ENCODE data around the gene IKZF3. TPM values are rescaled to one million over a fixed set of nuclear protein-coding genes. Genes with fewer than 3 reads are reported as not detected.

The IKZF3 gene
- not detected in 2 replicates for total RNA-seq

GRCh38 chr17:39863918-39864746 is at the start of gene IKZF3:
TSS of gene IKZF3 (minus strand) at chr17:39864312. CDS start at chr17:39864126, 186 bp downstream.

DNA sequence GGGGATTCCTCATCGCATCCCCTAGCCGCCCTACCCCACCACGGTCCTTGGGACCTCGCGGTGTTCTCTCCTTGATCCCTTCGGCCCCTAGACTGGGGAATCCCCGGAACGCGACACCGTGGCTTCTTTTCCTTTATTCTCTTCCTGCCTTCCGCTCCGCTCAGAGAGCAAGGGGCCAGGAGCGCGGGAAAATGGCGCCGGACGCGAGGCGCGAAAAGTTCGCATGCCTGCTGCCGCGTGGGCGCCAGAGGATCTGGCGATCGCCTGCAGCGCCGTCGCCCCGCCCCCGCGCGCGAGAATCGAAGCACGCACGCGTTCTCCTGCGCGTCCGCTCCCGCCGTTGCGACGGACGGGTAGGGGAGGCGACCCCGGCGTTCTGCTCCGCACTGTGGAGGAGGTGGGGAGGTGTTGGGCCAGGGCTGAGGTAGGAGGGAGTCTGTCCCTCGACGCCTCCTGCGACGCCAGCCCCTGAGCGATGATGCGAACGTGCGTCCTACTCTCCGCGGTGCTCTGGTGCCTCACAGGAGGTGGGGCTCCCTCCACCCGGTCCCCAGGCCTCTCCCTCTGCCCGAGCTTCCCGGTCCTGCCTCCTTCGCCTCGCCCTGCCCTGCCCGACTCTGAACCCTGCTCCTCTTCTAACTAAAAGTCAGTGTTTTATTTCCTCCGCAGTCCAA is 3.9 kb upstream of the IKZF3 start, which contains the start of gene ZPBP2:
Gene ZPBP2 (plus strand): TSS at position 323 of the 674 bp plus-strand sequence. CDS start 153 bp downstream, at position 476.

GRCh38 chr17:39737760-39738567 is 126.1 kb downstream of the IKZF3 start, which contains the start of gene GRB7:
TSS of gene GRB7 (plus strand) at chr17:39737938. CDS start at chr17:39742302, 4,364 bp downstream.

GRCh38 chr17:39730095-39730921 is 133.8 kb downstream of the IKZF3 start, which contains the start of gene MIEN1:
TSS of gene MIEN1 (minus strand) at chr17:39730532. CDS start at chr17:39730495, 37 bp downstream.

Small RNAs within 50 kb of the gene (small RNA-seq; reads per million reads assigned to genes)
- gene AC090844.1 (not detected), gene MIR4728 (not detected)

Other genes with a start within 250 kb of the IKZF3 start
- gene PPP1R1B, start 237.4 kb downstream of the IKZF3 start, total RNA-seq = not detected in 2 replicates
- gene STARD3, start 227.2 kb downstream of the IKZF3 start, total RNA-seq = 31.7 and 45.7 TPM in 2 replicates
- gene TCAP, start 199.0 kb downstream of the IKZF3 start, total RNA-seq = 0.65 and 0.67 TPM in 2 replicates
- gene PNMT, start 195.9 kb downstream of the IKZF3 start, total RNA-seq = not detected in 2 replicates
- 3.6 and 4.9 TPM in 2 replicates for gene PGAP3, start 176.3 kb downstream of the IKZF3 start, total RNA-seq
- gene ERBB2, start 164.2 kb downstream of the IKZF3 start, total RNA-seq = 2.8 and 5.6 TPM in 2 replicates
- 19.9 and 20.3 TPM in 2 replicates for gene MIEN1, start 133.8 kb downstream of the IKZF3 start, total RNA-seq
- not detected in 2 replicates for gene GRB7, start 126.4 kb downstream of the IKZF3 start, total RNA-seq
- not detected in 2 replicates for gene ZPBP2, start 3.9 kb upstream of the IKZF3 start, total RNA-seq
- gene GSDMB, start 54.3 kb upstream of the IKZF3 start, total RNA-seq = 3.9 and 4.9 TPM in 2 replicates
- 20.9 and 34.9 TPM in 2 replicates for gene ORMDL3, start 63.3 kb upstream of the IKZF3 start, total RNA-seq
- gene LRRC3C, start 63.4 kb upstream of the IKZF3 start, total RNA-seq = not detected in 2 replicates
- not detected in 2 replicates for gene GSDMA, start 98.7 kb upstream of the IKZF3 start, total RNA-seq
- gene PSMD3, start 116.5 kb upstream of the IKZF3 start, total RNA-seq = 155 and 179 TPM in 2 replicates
- 1.6 and 5.0 TPM in 2 replicates for gene CSF3, start 151.1 kb upstream of the IKZF3 start, total RNA-seq
- gene MED24, start 190.1 kb upstream of the IKZF3 start, total RNA-seq = 85.9 and 101 TPM in 2 replicates
- 22.9 and 24.5 TPM in 2 replicates for gene THRA, start 198.7 kb upstream of the IKZF3 start, total RNA-seq
- gene NR1D1, start 236.3 kb upstream of the IKZF3 start, total RNA-seq = 2.3 and 2.9 TPM in 2 replicates